ENCODE results near the gene UVSSA. TPM values are rescaled to one million over a fixed set of nuclear protein-coding genes. Genes with fewer than 3 reads are reported as not detected.

Gene UVSSA
- polyA plus RNA-seq, 1 of the 3 experiments (the other 2 are of a cell fraction): 14.9 TPM

GRCh38 chr4:1381181-1381621 lies 34.2 kb downstream of the UVSSA start:
- H2AFZ ChIP-seq (ENCODE audit: low read depth): no peak overlapping the region
- H3K79me2 ChIP-seq (ENCODE audit: insufficient read depth): no peaks in the 10 kb centered on the region
- no peaks in the 10 kb centered on the region for H3K4me1 ChIP-seq (ENCODE audit: control insufficient read depth in 1 of 2, insufficient read depth in 2 of 2, low read depth in 1 of 2, low read length in 1 of 2)
- no peaks in the 10 kb centered on the region for H3K9me2 ChIP-seq
- H3F3A ChIP-seq (replicated peaks; ENCODE audit: insufficient read depth): no peaks in the 10 kb centered on the region
- no peak overlapping the region for H3K4me2 ChIP-seq
- no peak for TF ChIP-seq JUND (IDR thresholded peaks at IDR 0.05)
- no peak for TF ChIP-seq GABPA (IDR thresholded peaks at IDR 0.05; ENCODE audit: low read depth)
- TF ChIP-seq EZH2phosphoT487 (IDR thresholded peaks at IDR 0.05; ENCODE audit: borderline replicate concordance, low read depth): no peak
- no peak for TF ChIP-seq IRF3 (IDR thresholded peaks at IDR 0.05; ENCODE audit: low read depth, low read length)
- no peak for TF ChIP-seq SMC3 (IDR thresholded peaks at IDR 0.05; ENCODE audit: low read depth, low read length)
- no peak for DNase-seq
- ChIA-PET CTCF (interaction anchor here (1.2 kb wide), 1 partner anchor 132 kb away, joined by 3 read pairs; no protein-coding TSS in a partner anchor), POLR2A (no interaction called here)
- H3K9ac ChIP-seq: no peak overlapping the region
- no peaks in the 10 kb centered on the region for H4K20me1 ChIP-seq (ENCODE audit: insufficient read depth)
- H3K9me3 ChIP-seq: no peaks in the 10 kb centered on the region
- 92% methylated on average over 8 of the region's 12 CpGs for WGBS (ENCODE audit: low lambda C conversion rate)
- no peak overlapping the region for H3K4me3 ChIP-seq (ENCODE audit: low read depth in 2 of 2, low read length in 1 of 2)
- H3K27ac ChIP-seq (ENCODE audit: low read depth in 2 of 2, low read length in 1 of 2): no peak overlapping the region
- peaks cover 0 to 39% of the 10 kb centered on the region in 2 experiments for H3K36me3 ChIP-seq (replicated peaks in 1 of 2; ENCODE audit: control insufficient read depth in 1 of 2, insufficient read depth in 2 of 2, low read length in 1 of 2)
- no peaks in the 10 kb centered on the region for H3K27me3 ChIP-seq (ENCODE audit: insufficient read depth)

GRCh38 chr4:1381944-1382541 lies 35.0 kb downstream of the UVSSA start:
- POLR2A ChIA-PET: no interaction called here
- CTCF ChIA-PET: interaction anchor here (1.2 kb wide), 2 partner anchors 30 to 131 kb away, joined by 3 read pairs; no protein-coding TSS in a partner anchor
- no peak for DNase-seq

More at GRCh38 chr4:1381944-1382541, 35.0 kb downstream of the UVSSA start:
- Histone ChIP-seq H3K27ac (ENCODE audit: low read depth in 2 of 2, low read length in 1 of 2) (no peak overlapping the region), H3K4me3 (ENCODE audit: low read depth in 2 of 2, low read length in 1 of 2) (no peak overlapping the region), H2AFZ (ENCODE audit: low read depth) (no peak overlapping the region), H3K27me3 (ENCODE audit: insufficient read depth) (no peaks in the 10 kb centered on the region), H3K9ac (no peak overlapping the region), H3K4me2 (no peak overlapping the region), H3K9me2 (no peaks in the 10 kb centered on the region), H3K36me3 (replicated peaks in 1 of 2; ENCODE audit: control insufficient read depth in 1 of 2, insufficient read depth in 2 of 2, low read length in 1 of 2) (peaks cover under 1 to 36% of the 10 kb centered on the region in 2 experiments), H4K20me1 (ENCODE audit: insufficient read depth) (no peaks in the 10 kb centered on the region), H3F3A (replicated peaks; ENCODE audit: insufficient read depth) (no peaks in the 10 kb centered on the region), H3K4me1 (ENCODE audit: control insufficient read depth in 1 of 2, insufficient read depth in 2 of 2, low read depth in 1 of 2, low read length in 1 of 2) (no peaks in the 10 kb centered on the region), H3K79me2 (ENCODE audit: insufficient read depth) (no peaks in the 10 kb centered on the region), H3K9me3 (no peaks in the 10 kb centered on the region)
- TF ChIP-seq USF2 (IDR thresholded peaks at IDR 0.05; ENCODE audit: borderline replicate concordance, low read depth, low read length) (no peak), RXRA (IDR thresholded peaks at IDR 0.05; ENCODE audit: borderline replicate concordance, low read depth) (no peak), EP300 (IDR thresholded peaks at IDR 0.05; ENCODE audit: borderline replicate concordance in 1 of 2, low read depth in 1 of 2, low read length in 1 of 2) (no peak), YY1 (IDR thresholded peaks at IDR 0.05; ENCODE audit: low read depth) (no peak), TAF1 (IDR thresholded peaks at IDR 0.05; ENCODE audit: borderline replicate concordance, low read depth, low read length) (no peak), MXI1 (IDR thresholded peaks at IDR 0.05; ENCODE audit: low read depth, low read length) (no peak), FOSL2 (IDR thresholded peaks at IDR 0.05; ENCODE audit: borderline replicate concordance, low read depth) (no peak), ELF1 (IDR thresholded peaks at IDR 0.05) (no peak), ZBTB33 (IDR thresholded peaks at IDR 0.05; ENCODE audit: borderline replicate concordance, low read depth) (no peak), TCF12 (IDR thresholded peaks at IDR 0.05) (no peak), USF1 (IDR thresholded peaks at IDR 0.05; ENCODE audit: borderline replicate concordance, low read depth) (no peak)
- 93% methylated on average over 22 of the region's 24 CpGs for WGBS (ENCODE audit: low lambda C conversion rate)

All from SK-N-SH (cell line).